ENCODE data around the gene CLDN16.

GRCh38 chr3:190362258-190362657 is 25.7 kb upstream of the CLDN16 start:
- TF ChIP-seq, protein P1, sequence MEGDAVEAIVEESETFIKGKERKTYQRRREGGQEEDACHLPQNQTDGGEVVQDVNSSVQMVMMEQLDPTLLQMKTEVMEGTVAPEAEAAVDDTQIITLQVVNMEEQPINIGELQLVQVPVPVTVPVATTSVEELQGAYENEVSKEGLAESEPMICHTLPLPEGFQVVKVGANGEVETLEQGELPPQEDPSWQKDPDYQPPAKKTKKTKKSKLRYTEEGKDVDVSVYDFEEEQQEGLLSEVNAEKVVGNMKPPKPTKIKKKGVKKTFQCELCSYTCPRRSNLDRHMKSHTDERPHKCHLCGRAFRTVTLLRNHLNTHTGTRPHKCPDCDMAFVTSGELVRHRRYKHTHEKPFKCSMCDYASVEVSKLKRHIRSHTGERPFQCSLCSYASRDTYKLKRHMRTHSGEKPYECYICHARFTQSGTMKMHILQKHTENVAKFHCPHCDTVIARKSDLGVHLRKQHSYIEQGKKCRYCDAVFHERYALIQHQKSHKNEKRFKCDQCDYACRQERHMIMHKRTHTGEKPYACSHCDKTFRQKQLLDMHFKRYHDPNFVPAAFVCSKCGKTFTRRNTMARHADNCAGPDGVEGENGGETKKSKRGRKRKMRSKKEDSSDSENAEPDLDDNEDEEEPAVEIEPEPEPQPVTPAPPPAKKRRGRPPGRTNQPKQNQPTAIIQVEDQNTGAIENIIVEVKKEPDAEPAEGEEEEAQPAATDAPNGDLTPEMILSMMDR (IDR thresholded peaks at IDR 0.05; ENCODE audit: low read depth, low read length, poor library complexity, severe bottlenecking): no peak
- TF ChIP-seq EZH2phosphoT487 (IDR thresholded peaks at IDR 0.05; ENCODE audit: borderline replicate concordance, low read length): no peak
